Osteocyte (in vitro differentiated cells): ENCODE results near the gene PXK. TPM values are rescaled to one million over a fixed set of nuclear protein-coding genes. Genes with fewer than 3 reads are reported as not detected.

Experiments
- DNase-seq: peaks from one replicate; pipeline ENCODE4 v3.0.0; 2021; ENCODE audit warnings: mixed read lengths; ENCODE audit not compliant: unreplicated experiment; ENCODE audit errors: extremely low spot score
- H3K27ac Mint-ChIP-seq: one replicate; pipeline ENCODE4 v1.8.0; 2021; ENCODE audit warnings: mild to moderate bottlenecking, mixed read lengths; ENCODE audit not compliant: unreplicated experiment
- H3K27me3 Mint-ChIP-seq: one replicate; pipeline ENCODE4 v1.8.0; 2021; ENCODE audit warnings: mixed read lengths; ENCODE audit not compliant: unreplicated experiment
- H3K36me3 Mint-ChIP-seq: one replicate; pipeline ENCODE4 v1.8.0; 2021; ENCODE audit warnings: mixed read lengths; ENCODE audit not compliant: unreplicated experiment
- H3K4me1 Mint-ChIP-seq: one replicate; pipeline ENCODE4 v1.8.0; 2021; ENCODE audit warnings: mixed read lengths; ENCODE audit not compliant: unreplicated experiment
- H3K4me3 Mint-ChIP-seq: one replicate; pipeline ENCODE4 v1.8.0; 2021; ENCODE audit warnings: mild to moderate bottlenecking, moderate library complexity, mixed read lengths; ENCODE audit not compliant: unreplicated experiment
- H3K9me3 Mint-ChIP-seq: one replicate; pipeline ENCODE4 v1.8.0; 2021; ENCODE audit warnings: mixed read lengths; ENCODE audit not compliant: unreplicated experiment
- CTCF ChIP-seq: fragments of 200-600 bp; sonication (generic); IDR thresholded peaks from 2 replicates; pipeline ENCODE4 v1.5.0; 2021; ENCODE audit warnings: antibody characterized with exemption, mild to moderate bottlenecking, moderate library complexity
- total RNA-seq: library from RNA; stranded (reverse); gene quantifications from 2 replicates; pipeline ENCODE4 v1.2.1, GENCODE V29; 2021

Gene PXK
- total RNA-seq, 1 donor from 2014 or later, result 39.1 TPM

DNA sequence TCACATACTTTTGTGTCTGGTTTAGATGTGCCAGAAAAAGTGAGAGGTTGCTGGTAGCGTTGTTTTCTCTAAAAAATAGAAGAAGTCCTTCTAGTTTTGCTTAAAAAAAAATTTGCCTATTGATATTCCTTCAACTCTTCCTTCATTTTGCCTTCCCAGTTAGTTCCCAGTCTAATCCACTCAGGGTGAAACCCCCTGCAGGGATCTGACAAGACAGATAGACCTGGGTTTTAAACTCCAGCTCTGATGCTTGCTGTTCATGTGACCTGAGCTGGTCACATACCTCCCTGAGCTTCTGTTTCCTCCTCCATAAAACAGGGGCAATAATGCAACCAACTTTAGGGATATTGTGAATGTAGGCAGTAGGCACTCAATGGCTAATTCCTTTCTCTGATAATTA lies 140.6 kb downstream of the PXK start:
- Mint-ChIP-seq H3K27me3 (no peaks in the 10 kb centered on the region), H3K27ac (peak overlapping the region; percentile 62), H3K4me3 (no peak overlapping the region)

DNA sequence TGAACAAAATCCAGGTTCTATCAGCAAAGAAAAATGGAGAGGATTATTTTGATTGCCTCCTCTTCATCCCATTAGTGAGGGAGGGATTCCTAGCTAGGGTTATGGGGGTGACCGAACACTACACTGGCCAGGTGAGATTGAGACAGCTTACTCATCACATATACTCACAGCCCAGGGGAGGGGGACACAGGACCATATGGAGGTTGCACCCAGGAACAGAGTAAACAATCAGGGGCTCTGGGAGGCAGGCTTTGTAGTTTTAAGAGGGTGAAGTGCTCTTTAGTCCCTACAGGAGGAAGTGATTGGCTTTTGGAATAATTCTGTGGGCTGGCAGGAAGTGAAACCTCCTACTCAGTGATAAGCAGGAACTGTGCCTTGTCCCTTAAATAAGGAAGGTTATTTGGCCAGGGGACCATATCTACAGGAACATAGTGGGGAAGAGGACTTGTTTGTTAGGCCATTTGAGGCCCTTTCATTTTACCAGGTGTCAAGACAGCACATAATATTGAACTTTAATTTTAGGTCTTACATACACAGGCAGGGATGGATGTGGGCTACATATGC lies 141.7 kb downstream of the PXK start:
- Mint-ChIP-seq H3K36me3 (no peaks in the 10 kb centered on the region), H3K4me1 (peaks cover 52% of the 10 kb centered on the region), H3K9me3 (peaks cover 5% of the 10 kb centered on the region), H3K4me3 (no peak overlapping the region), H3K27ac (no peak overlapping the region), H3K27me3 (no peaks in the 10 kb centered on the region)
- DNase-seq, result no peak
- no peak for TF ChIP-seq CTCF

More for the DNA sequence above, 140.6 kb downstream of the PXK start:
- no peak for TF ChIP-seq CTCF
- Mint-ChIP-seq H3K9me3 (no peaks in the 10 kb centered on the region), H3K4me1 (peaks cover 56% of the 10 kb centered on the region), H3K36me3 (no peaks in the 10 kb centered on the region)
- no peak for DNase-seq

DNA sequence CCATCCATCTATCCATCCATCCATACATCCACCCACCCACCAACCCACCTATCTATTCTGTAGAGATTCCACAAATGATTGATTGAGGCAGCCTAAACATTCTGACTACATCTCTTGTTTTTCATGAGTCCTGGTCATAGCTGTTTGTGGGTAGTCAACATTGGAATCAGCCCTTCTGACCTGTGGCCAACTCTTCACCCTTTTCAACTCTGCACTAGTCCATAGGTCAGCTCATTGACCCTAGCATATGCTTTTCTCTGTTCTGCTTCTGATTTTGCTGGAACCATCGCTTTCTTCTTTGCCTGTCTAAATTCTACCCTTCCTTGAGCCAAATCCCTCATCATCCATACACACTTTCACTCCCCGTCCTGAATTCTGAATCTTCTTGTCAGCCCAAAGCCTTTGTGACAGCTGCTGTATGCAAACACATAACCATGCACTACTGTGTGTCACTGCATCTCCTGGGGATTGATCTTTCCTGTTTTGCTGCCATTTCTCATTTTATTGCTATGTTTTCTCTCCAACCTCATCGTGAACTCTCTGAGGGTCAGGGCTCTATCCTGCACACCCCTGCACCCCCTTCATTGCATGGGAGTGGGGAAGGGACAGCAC lies 142.4 kb downstream of the PXK start:
- peak overlapping the region; percentile 0 for H3K27ac Mint-ChIP-seq
- no peak for TF ChIP-seq CTCF

More for the DNA sequence above, 142.4 kb downstream of the PXK start:
- Mint-ChIP-seq H3K9me3 (peaks cover 7% of the 10 kb centered on the region), H3K36me3 (no peaks in the 10 kb centered on the region), H3K4me3 (no peak overlapping the region), H3K27me3 (no peaks in the 10 kb centered on the region), H3K4me1 (peaks cover 46% of the 10 kb centered on the region)
- DNase-seq, result no peak

Other genes starting within 250 kb of the PXK start
- gene DNASE1L3, start 121.9 kb upstream of the PXK start, total RNA-seq, result not detected in 2 replicates
- 7.4 and 7.8 TPM in 2 replicates for gene ABHD6, start 95.1 kb upstream of the PXK start, total RNA-seq
- 14.2 and 17.9 TPM in 2 replicates for gene RPP14, start 26.6 kb upstream of the PXK start, total RNA-seq
- gene HTD2, start 26.4 kb upstream of the PXK start, total RNA-seq, result 3.2 and 7.7 TPM in 2 replicates
- 85.5 and 89.0 TPM in 2 replicates for gene PDHB, start 100.9 kb downstream of the PXK start, total RNA-seq
- 13.6 and 14.4 TPM in 2 replicates for gene KCTD6, start 159.2 kb downstream of the PXK start, total RNA-seq
- gene ACOX2, start 204.3 kb downstream of the PXK start, total RNA-seq, result 0.51 TPM in 1 of 2 replicates, not detected in the other
- not detected in 2 replicates for gene FAM107A, start 244.5 kb downstream of the PXK start, total RNA-seq